H1 (cell line): ENCODE measurements around the gene ADAM19. TPM values are rescaled to one million over a fixed set of nuclear protein-coding genes. Genes with fewer than 3 reads are reported as not detected.

Experiments used
- CTCF ChIA-PET: fragments of 300-600 bp; sonication (Branson Sonifier 250); formaldehyde crosslinking; loops from one replicate; lab custom pipeline; 2021; ENCODE audit not compliant: partially characterized antibody; lab: Charles Lee
- POLR2A ChIA-PET: fragments of 300-600 bp; sonication (Branson Sonifier 250); formaldehyde crosslinking; loops from one replicate; lab custom pipeline; 2021; ENCODE audit warnings: inconsistent platforms; ENCODE audit not compliant: partially characterized antibody; lab: Charles Lee
- DNase-seq, 2 experiments: peaks; one replicate each; pipeline versions ENCODE4 v3.0.0 to v3.0.0-alpha.2; 2010 to 2022; ENCODE audit warnings: low spot score in 2 of 2, low read depth in 1 of 2, mixed read lengths in 1 of 2
- FAIRE-seq: peaks from 2 replicates; lab custom pipeline; 2011; peaks lifted over from hg19 to GRCh38; lab: Jason Lieb, UNC
- H2AFZ ChIP-seq: 2 replicates; pipeline ENCODE4 v1.8.1; 2012; ENCODE audit warnings: low read length, inconsistent platforms
- H2AK5ac ChIP-seq: 2 replicates; pipeline ENCODE4 v1.6.1; 2013; ENCODE audit warnings: low read depth, low read length
- H2BK120ac ChIP-seq: replicated peaks from 2 replicates; pipeline ENCODE3; 2013; ENCODE audit warnings: low read depth, low read length, inconsistent platforms
- H2BK12ac ChIP-seq: 2 replicates; pipeline ENCODE4 v1.6.1; 2013; ENCODE audit warnings: low read depth, low read length
- H2BK15ac ChIP-seq: 2 replicates; pipeline ENCODE4 v1.6.1; 2013; ENCODE audit warnings: low read length
- H2BK20ac ChIP-seq: 2 replicates; pipeline ENCODE4 v1.6.1; 2013; ENCODE audit warnings: low read length
- H2BK5ac ChIP-seq: 2 replicates; pipeline ENCODE4 v1.6.1; 2013; ENCODE audit warnings: low read depth, low read length
- H3K14ac ChIP-seq: 2 replicates; pipeline ENCODE4 v1.6.1; 2013; ENCODE audit warnings: inconsistent platforms; ENCODE audit not compliant: insufficient read length
- H3K18ac ChIP-seq: 2 replicates; pipeline ENCODE4 v1.6.1; 2013; ENCODE audit warnings: low read length; ENCODE audit errors: extremely low read depth
- H3K23ac ChIP-seq: 2 replicates; pipeline ENCODE4 v1.6.1; 2013; ENCODE audit warnings: inconsistent platforms; ENCODE audit not compliant: insufficient read length
- H3K23me2 ChIP-seq: 2 replicates; pipeline ENCODE4 v1.6.1; 2013; ENCODE audit warnings: low read depth, low read length
- H3K27ac ChIP-seq: 2 replicates; pipeline ENCODE4 v1.6.1; 2011; ENCODE audit warnings: low read depth, low read length, inconsistent platforms
- H3K27me3 ChIP-seq, 4 experiments: replicated peaks in 1 of 4; 1 replicate in 1 of 4; 2 replicates in 3 of 4; pipeline versions ENCODE4 v1.6.1 to v1.8.1; 2011 to 2013; ENCODE audit warnings: low read length in 3 of 4, mild to moderate bottlenecking in 3 of 4, inconsistent platforms in 2 of 4, mixed read lengths in 2 of 4, moderate library complexity in 1 of 4; ENCODE audit not compliant: control insufficient read depth in 3 of 4, insufficient read depth in 3 of 4; ENCODE audit errors: extremely low read depth in 1 of 4
- H3K36me3 ChIP-seq, 4 experiments: 2 replicates each; pipeline versions ENCODE4 v1.6.1 to v1.8.1; 2011 to 2013; ENCODE audit warnings: mild to moderate bottlenecking in 4 of 4, low read length in 3 of 4, moderate library complexity in 2 of 4, control low read depth in 1 of 4, inconsistent platforms in 1 of 4; ENCODE audit not compliant: insufficient read depth in 4 of 4, control insufficient read depth in 2 of 4
- H3K4ac ChIP-seq: replicated peaks from 2 replicates; pipeline ENCODE3; 2013; ENCODE audit warnings: low read length, low read depth, mixed read lengths, inconsistent platforms; ENCODE audit not compliant: insufficient read length
- H3K4me1 ChIP-seq, 4 experiments: replicated peaks in 1 of 4; 1 replicate in 1 of 4; 2 replicates in 3 of 4; pipeline versions ENCODE4 v1.6.1 to v1.8.1; 2011 to 2013; ENCODE audit warnings: low read length in 3 of 4, inconsistent platforms in 2 of 4, mixed read lengths in 1 of 4; ENCODE audit not compliant: insufficient read depth in 4 of 4, control insufficient read depth in 3 of 4
- H3K4me2 ChIP-seq, 2 experiments: 2 replicates each; pipeline versions ENCODE4 v1.6.1 to v1.8.1; 2011 to 2013; ENCODE audit warnings: low read depth in 2 of 2, low read length in 2 of 2, control low read depth in 1 of 2, inconsistent platforms in 1 of 2, mild to moderate bottlenecking in 1 of 2; ENCODE audit not compliant: insufficient read depth in 1 of 2
- H3K4me3 ChIP-seq, 4 experiments: fragments of 200-600, 300-600 bp in 1 of 4; sonication (generic), shearing (Covaris generic), sonication (Bioruptor Twin) in 1 of 4; 2 replicates each; pipeline versions ENCODE4 v1.5.1 to v1.8.1; 2011 to 2016; ENCODE audit warnings: low read length in 4 of 4, low read depth in 3 of 4, control low read depth in 2 of 4, inconsistent platforms in 2 of 4, mild to moderate bottlenecking in 2 of 4, mixed read lengths in 1 of 4, moderate library complexity in 1 of 4; ENCODE audit not compliant: insufficient read depth in 2 of 4; ENCODE audit errors: extremely low read depth in 1 of 4
- H3K56ac ChIP-seq: replicated peaks from 2 replicates; pipeline ENCODE3; 2013; ENCODE audit warnings: low read depth, mild to moderate bottlenecking, mixed read lengths, low read length, inconsistent platforms; ENCODE audit not compliant: insufficient read length
- H3K79me1 ChIP-seq: 2 replicates; pipeline ENCODE4 v1.6.1; 2013; ENCODE audit warnings: low read depth, low read length, control low read depth
- H3K79me2 ChIP-seq, 2 experiments: 2 replicates each; pipeline versions ENCODE4 v1.6.1 to v1.8.1; 2012 to 2013; ENCODE audit warnings: low read length in 2 of 2, mild to moderate bottlenecking in 2 of 2, inconsistent platforms in 1 of 2; ENCODE audit not compliant: insufficient read depth in 2 of 2, control insufficient read depth in 1 of 2
- H3K9ac ChIP-seq, 4 experiments: replicated peaks in 1 of 4; 1 replicate in 1 of 4; 2 replicates in 3 of 4; pipeline versions ENCODE4 v1.6.1 to v1.8.1; 2011 to 2013; ENCODE audit warnings: low read depth in 3 of 4, low read length in 3 of 4, control low read depth in 2 of 4, mild to moderate bottlenecking in 2 of 4, moderate library complexity in 2 of 4, inconsistent platforms in 1 of 4; ENCODE audit errors: extremely low read depth in 1 of 4
- H3K9me3 ChIP-seq, 2 experiments: 2 replicates each; pipeline versions ENCODE4 v1.6.1 to v1.8.1; 2012 to 2013; ENCODE audit warnings: mild to moderate bottlenecking in 2 of 2, moderate library complexity in 2 of 2, control low read depth in 1 of 2, inconsistent platforms in 1 of 2, low read depth in 1 of 2, low read length in 1 of 2, mixed read lengths in 1 of 2; ENCODE audit not compliant: insufficient read depth in 2 of 2
- H4K20me1 ChIP-seq, 2 experiments: replicated peaks in 1 of 2; 2 replicates each; pipeline versions ENCODE3 to v1.8.1; 2011 to 2013; ENCODE audit warnings: inconsistent platforms in 2 of 2, low read length in 2 of 2, mild to moderate bottlenecking in 1 of 2; ENCODE audit not compliant: insufficient read depth in 2 of 2, control insufficient read depth in 1 of 2
- H4K5ac ChIP-seq: 2 replicates; pipeline ENCODE4 v1.6.1; 2013; ENCODE audit warnings: low read length, low read depth, mixed read lengths, inconsistent platforms; ENCODE audit not compliant: insufficient read length
- H4K8ac ChIP-seq: 2 replicates; pipeline ENCODE4 v1.8.0; 2013; ENCODE audit warnings: mild to moderate bottlenecking, moderate library complexity, low read length, inconsistent platforms; ENCODE audit not compliant: insufficient read depth; ENCODE audit errors: extremely low read depth
- H4K91ac ChIP-seq: replicated peaks from 2 replicates; pipeline ENCODE3; 2013; ENCODE audit warnings: low read length, mixed read lengths, inconsistent platforms; ENCODE audit not compliant: insufficient read length
- CBX8 ChIP-seq: fragments of 300-800, 300-1000 bp; sonication (generic); IDR thresholded peaks from 2 replicates; pipeline ENCODE4 v1.7.1; 2016; ENCODE audit warnings: low read depth, low read length, borderline replicate concordance
- CHD1 ChIP-seq: IDR thresholded peaks from 2 replicates; pipeline ENCODE4 v1.6.1; 2012; ENCODE audit warnings: low read depth, low read length, improper control_type of control experiment
- POLR2AphosphoS5 ChIP-seq: IDR thresholded peaks from 2 replicates; pipeline ENCODE4 v1.6.1; 2011; ENCODE audit warnings: low read depth, low read length
- RBBP5 ChIP-seq: IDR thresholded peaks from 2 replicates; pipeline ENCODE4 v1.7.1; 2012; ENCODE audit warnings: low read depth, mild to moderate bottlenecking, inconsistent platforms, low read length, moderate library complexity, borderline replicate concordance
- TEAD4 ChIP-seq: IDR thresholded peaks from 2 replicates; pipeline ENCODE4 v1.6.1; 2012; ENCODE audit warnings: low read depth, low read length, inconsistent platforms, mixed read lengths
- WGBS, 2 experiments: shearing (Covaris generic) in 1 of 2; methylation state at CpG; one replicate each; pipeline versions ENCODE4 v1.1.6 to v1.1.7; 2013 to 2015; ENCODE audit warnings: low lambda C conversion rate in 2 of 2, mixed read lengths in 2 of 2, inconsistent platforms in 1 of 2, low coverage in 1 of 2, missing lambda C conversion rate in 1 of 2; ENCODE audit not compliant: insufficient replicate concordance in 2 of 2, insufficient coverage in 1 of 2, insufficient read length in 1 of 2; ENCODE audit errors: extremely low coverage in 1 of 2, missing lambda C conversion rate in 1 of 2; 5-methylcytosine and 5-hydroxymethylcytosine counted together
- polyA plus RNA-seq, 7 experiments: library from polyadenylated mRNA; depleted of rRNA in 3 of 7; stranded (reverse) in 5 of 7; unstranded in 2 of 7; fragments of >200 nt in 5 of 7; fragments of 200-250 nt in 2 of 7; gene quantifications; 1 replicate in 5 of 7; 2 replicates in 1 of 7; 4 replicates in 1 of 7; pipeline versions ENCODE4 v1.2.1 to v1.2.3, GENCODE V29; 2011 to 2013; ENCODE audit warnings: missing spikeins in 2 of 7, mixed read lengths in 2 of 7
- total RNA-seq: library from RNA; stranded (reverse); fragmentation: NEBNext Ultra II Directional; extraction: Animal tissue kit (Norgen Biotek cat#: 25700); gene quantifications from 2 replicates; pipeline ENCODE4 v1.2.1, GENCODE V29; 2021
- TF ChIP-seq, protein P1 (sequence below), 3 experiments: IDR thresholded peaks; 1 replicate in 2 of 3; 2 replicates in 1 of 3; pipeline versions ENCODE4 v1.5.1 to v1.6.1; 2011; ENCODE audit warnings: low read length in 3 of 3, mild to moderate bottlenecking in 3 of 3, inconsistent platforms in 2 of 3, low read depth in 1 of 3, moderate library complexity in 1 of 3; ENCODE audit not compliant: insufficient read depth in 1 of 3; ENCODE audit errors: control extremely low read depth in 1 of 3
- TF ChIP-seq, protein P2 (sequence below): IDR thresholded peaks from 2 replicates; pipeline ENCODE4 v1.6.1; 2012; ENCODE audit warnings: low read length, inconsistent platforms

ADAM19 gene
- total and polyA plus RNA-seq, 2 of the 8 experiments (the other 6 are each of a cell fraction or from before 2014, with no cell fraction given), result 6.5 to 22.7 TPM

DNA sequence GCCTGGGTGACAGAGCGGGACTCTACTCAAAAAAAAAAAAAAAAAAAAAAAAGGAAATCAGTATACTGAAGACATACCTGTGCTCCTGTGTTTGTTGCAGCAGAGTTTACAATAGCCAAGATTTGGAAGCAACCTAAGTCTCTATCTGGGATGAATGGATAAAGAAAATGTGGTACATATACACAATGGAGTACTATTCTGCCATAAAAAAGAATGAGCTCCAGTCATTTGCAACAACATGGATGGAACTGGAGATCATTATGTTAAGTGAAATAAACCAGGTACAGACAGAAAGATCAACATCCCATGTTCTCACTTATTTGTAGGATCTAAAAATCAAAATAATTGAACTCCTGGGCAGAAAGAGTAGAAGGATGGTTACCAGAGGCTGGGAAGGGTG lies 22.9 kb downstream of the ADAM19 start:
- H2AK5ac ChIP-seq, result no peak overlapping the region
- H3K79me2 ChIP-seq, result no peaks in the 10 kb centered on the region
- H3K9ac ChIP-seq, result no peak overlapping the region
- H3K23ac ChIP-seq, result no peak overlapping the region
- no peaks in the 10 kb centered on the region for H3K36me3 ChIP-seq
- H2BK15ac ChIP-seq, result no peak overlapping the region
- H3K4me3 ChIP-seq, result no peak overlapping the region
- no peak overlapping the region for H3K4me2 ChIP-seq
- no peak overlapping the region for H2AFZ ChIP-seq
- ChIA-PET CTCF (interaction anchor here (1.5 kb wide), 1 partner anchor 9 kb away, joined by 3 read pairs; no protein-coding TSS in a partner anchor), POLR2A (no interaction called here)
- DNase-seq, result no peak
- no peak overlapping the region for H4K5ac ChIP-seq
- no peak overlapping the region for H3K18ac ChIP-seq
- FAIRE-seq, result no peak
- H3K4ac ChIP-seq, result no peak overlapping the region
- no peak overlapping the region for H3K56ac ChIP-seq
- TF ChIP-seq, protein P1, sequence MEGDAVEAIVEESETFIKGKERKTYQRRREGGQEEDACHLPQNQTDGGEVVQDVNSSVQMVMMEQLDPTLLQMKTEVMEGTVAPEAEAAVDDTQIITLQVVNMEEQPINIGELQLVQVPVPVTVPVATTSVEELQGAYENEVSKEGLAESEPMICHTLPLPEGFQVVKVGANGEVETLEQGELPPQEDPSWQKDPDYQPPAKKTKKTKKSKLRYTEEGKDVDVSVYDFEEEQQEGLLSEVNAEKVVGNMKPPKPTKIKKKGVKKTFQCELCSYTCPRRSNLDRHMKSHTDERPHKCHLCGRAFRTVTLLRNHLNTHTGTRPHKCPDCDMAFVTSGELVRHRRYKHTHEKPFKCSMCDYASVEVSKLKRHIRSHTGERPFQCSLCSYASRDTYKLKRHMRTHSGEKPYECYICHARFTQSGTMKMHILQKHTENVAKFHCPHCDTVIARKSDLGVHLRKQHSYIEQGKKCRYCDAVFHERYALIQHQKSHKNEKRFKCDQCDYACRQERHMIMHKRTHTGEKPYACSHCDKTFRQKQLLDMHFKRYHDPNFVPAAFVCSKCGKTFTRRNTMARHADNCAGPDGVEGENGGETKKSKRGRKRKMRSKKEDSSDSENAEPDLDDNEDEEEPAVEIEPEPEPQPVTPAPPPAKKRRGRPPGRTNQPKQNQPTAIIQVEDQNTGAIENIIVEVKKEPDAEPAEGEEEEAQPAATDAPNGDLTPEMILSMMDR (IDR thresholded peaks at IDR 0.05; ENCODE audit: control extremely low read depth in 1 of 3, insufficient read depth in 1 of 3, low read depth in 1 of 3, low read length in 3 of 3), result no peak
- TF ChIP-seq CHD1 (no peak), TEAD4 (no peak), CBX8 (no peak), POLR2AphosphoS5 (no peak), RBBP5 (no peak)
- TF ChIP-seq, protein P2, sequence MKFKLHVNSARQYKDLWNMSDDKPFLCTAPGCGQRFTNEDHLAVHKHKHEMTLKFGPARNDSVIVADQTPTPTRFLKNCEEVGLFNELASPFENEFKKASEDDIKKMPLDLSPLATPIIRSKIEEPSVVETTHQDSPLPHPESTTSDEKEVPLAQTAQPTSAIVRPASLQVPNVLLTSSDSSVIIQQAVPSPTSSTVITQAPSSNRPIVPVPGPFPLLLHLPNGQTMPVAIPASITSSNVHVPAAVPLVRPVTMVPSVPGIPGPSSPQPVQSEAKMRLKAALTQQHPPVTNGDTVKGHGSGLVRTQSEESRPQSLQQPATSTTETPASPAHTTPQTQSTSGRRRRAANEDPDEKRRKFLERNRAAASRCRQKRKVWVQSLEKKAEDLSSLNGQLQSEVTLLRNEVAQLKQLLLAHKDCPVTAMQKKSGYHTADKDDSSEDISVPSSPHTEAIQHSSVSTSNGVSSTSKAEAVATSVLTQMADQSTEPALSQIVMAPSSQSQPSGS, result no peak
- H2BK120ac ChIP-seq, result no peak overlapping the region
- no peaks in the 10 kb centered on the region for H4K20me1 ChIP-seq
- no peak overlapping the region for H4K8ac ChIP-seq
- H3K27me3 ChIP-seq, result no peaks in the 10 kb centered on the region
- WGBS, 2 experiments, result no CpG with 5 or more reads among the region's 1 CpG
- H2BK20ac ChIP-seq, result no peak overlapping the region
- H4K91ac ChIP-seq, result no peak overlapping the region
- H3K79me1 ChIP-seq, result no peaks in the 10 kb centered on the region; the same call in 1 of the 2 replicates
- no peak overlapping the region for H2BK5ac ChIP-seq
- H2BK12ac ChIP-seq, result no peak overlapping the region
- peaks cover 0 to 7% (median 3%) of the 10 kb centered on the region in 4 experiments; a peak in 3 of 7 replicates for H3K4me1 ChIP-seq
- H3K27ac ChIP-seq, result no peak overlapping the region
- H3K23me2 ChIP-seq, result no peaks in the 10 kb centered on the region; the same call in 1 of the 2 replicates
- H3K9me3 ChIP-seq, result no peaks in the 10 kb centered on the region
- H3K14ac ChIP-seq, result no peak overlapping the region
